NCI-H2029 (cell line): Measurements from ENCODE around the gene PACSIN2.
A peak's percentile ranks its signal among the peaks of the same experiment; 100 is the strongest.
"Not testable (repeated sequence)": the region's sequence is repeated elsewhere in the genome, so short reads cannot be mapped to it uniquely, and the experiment has no call there.

Source experiments
- DNase-seq: peaks from one replicate; lab custom pipeline; 2025; lab: John Stamatoyannopoulos, UW

The PACSIN2 gene

GRCh38 chr22:42964994-42965699 is 49.8 kb downstream of the PACSIN2 start:
- no peak for DNase-seq

DNA sequence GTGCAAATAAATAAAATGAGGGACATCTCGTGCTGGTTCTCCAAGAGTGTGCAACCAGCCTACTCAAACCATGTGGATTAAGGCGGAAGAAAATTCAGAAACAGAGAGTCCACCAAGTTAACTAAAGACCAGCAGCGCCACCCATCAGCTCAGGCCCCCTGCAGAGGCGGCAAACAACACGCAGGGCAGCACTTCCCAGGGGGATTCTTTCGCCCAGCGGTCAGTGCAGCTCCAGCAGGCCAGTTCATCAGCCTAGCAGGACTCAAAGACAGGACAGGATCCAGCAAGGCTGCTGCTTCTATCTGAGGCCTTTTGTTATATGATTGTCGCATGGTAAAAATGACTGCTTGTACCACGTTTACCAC is 51.7 kb downstream of the PACSIN2 start:
- DNase-seq: no peak

GRCh38 chr22:42962295-42963230 is 52.4 kb downstream of the PACSIN2 start:
- no peak for DNase-seq

- DNase-seq: no peak
Observed at GRCh38 chr22:42961810-42962209, 53.1 kb downstream of the PACSIN2 start.

- DNase-seq: not testable (repeated sequence)
Observed at GRCh38 chr22:42961400-42961690, 53.6 kb downstream of the PACSIN2 start.

- DNase-seq: peak; percentile 38
Observed at GRCh38 chr22:42960531-42961399, 54.2 kb downstream of the PACSIN2 start.

- DNase-seq: no peak
Observed at GRCh38 chr22:42959576-42960509, 55.1 kb downstream of the PACSIN2 start.

DNA sequence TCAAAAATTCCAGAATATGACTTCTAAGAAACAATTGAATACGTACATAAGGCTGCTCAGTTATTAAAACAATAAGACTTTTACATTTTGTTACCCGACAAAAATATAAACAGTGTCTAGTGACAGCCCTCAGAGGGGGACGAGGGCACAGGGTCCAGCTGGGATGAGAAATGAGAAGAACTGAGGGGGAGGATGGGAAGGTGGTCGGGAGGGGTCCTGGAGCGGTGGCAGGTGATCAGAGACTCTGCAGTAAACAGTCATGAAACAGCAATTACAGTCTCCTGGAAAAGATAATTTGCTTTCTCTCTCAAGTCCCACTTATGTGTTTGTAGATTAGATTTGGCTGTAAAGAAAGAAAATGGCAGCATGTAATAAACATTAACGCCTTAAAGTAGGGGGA is 56.0 kb downstream of the PACSIN2 start:
- no peak for DNase-seq

DNA sequence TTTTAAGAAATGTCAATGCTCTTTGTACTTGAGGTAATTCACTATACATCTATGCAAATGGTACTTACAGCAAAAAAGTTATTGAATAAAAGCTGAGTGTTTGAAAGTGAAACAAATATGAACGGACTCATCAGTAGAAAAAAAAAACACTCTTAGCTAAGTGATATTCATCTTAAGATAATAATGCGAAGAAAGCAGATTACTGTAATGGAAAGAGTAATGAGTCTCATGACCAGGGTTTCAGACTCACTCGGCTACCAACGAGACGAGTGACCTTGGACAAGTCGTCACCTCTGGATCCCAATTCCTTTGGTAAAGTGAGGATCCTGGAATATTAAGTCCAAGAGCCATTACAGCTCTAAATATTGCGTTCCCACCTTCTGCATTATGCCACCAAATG is 57.0 kb downstream of the PACSIN2 start:
- no peak for DNase-seq

DNA sequence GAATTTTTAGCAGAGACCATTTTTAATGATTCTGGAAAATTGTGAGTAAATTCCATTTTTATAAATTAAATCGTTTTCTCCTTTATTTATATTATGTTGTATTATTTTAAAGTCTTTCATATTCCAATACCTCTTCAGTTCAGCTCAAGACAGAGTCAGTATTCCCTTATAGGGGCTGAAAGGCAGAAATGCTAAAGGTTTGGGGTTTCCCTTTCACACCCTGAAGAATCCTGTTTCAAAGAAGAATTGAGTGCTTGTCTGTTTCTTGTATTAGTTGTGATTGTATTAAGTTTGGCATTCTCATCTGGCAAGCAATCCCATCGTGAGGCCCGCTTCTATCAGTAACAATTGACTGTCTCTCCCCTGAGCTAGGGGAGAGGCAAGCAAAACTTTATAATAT is 57.4 kb downstream of the PACSIN2 start:
- no peak for DNase-seq

- no peak for DNase-seq
Observed at GRCh38 chr22:42955848-42956247, 59.1 kb downstream of the PACSIN2 start.

- DNase-seq: peak; percentile 14
Observed at GRCh38 chr22:42955087-42955635, 59.8 kb downstream of the PACSIN2 start.

DNA sequence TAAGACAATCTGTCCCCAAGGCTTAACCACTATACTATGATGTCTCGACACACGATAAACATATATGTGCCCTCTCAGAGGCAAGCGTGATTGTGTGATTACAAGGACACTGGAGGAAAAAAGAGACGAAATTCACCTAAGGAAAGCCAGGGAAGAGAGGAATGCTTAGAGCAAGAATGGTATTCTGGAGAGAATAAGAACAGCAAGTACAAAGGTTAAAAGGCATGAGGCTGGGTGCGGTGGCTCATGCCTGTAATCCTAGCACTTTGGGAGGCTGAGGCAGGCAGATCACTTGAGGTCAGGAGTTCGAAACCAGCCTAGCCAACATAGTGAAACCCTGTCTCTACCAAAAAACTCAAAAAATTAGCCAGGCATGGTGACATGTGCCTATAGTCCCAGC is 61.2 kb downstream of the PACSIN2 start:
- DNase-seq: not testable (repeated sequence)

GRCh38 chr22:42951093-42951710 is 63.7 kb downstream of the PACSIN2 start:
- no peak for DNase-seq

GRCh38 chr22:42950281-42950680 is 64.7 kb downstream of the PACSIN2 start:
- DNase-seq: no peak

- DNase-seq: no peak
Observed at GRCh38 chr22:42949159-42949558, 65.8 kb downstream of the PACSIN2 start.

GRCh38 chr22:42948294-42948693 is 66.7 kb downstream of the PACSIN2 start:
- DNase-seq: no peak

DNA sequence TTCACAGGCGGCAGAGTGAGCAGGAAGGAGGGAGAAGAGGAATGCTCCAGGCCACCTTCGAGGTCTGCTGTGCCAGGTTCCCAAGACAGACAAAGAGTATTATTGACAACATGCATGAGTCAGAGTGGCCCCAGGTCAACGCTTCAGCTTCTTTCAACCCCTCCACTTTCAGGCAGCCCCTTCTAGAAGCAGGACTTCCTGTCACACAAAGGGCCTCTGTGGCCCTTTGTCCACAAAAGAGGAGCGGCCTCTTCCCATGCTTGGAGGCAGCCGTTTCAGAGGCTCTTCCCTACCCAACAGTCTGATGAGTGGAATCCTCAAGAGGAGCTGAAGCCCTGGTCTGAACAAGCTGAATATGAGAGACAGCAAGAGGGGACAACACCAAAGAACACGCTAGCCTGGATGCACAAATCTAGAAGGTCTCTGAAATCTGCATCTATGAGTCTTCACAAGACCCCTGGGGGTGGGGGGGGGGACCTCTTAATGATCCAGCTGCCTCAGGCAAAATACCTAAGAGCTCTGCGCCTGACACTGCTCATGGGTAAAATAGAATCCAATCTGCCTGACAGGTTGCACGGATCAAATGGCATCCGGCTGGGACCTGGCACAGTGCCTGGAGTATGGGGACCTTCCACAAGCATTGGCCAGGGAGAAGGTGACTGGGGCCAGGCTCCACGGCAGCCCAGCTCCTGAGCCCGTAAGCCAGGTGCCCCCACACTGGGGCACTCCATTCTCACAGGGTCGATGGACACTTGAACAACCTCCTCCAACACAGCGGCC is 67.5 kb downstream of the PACSIN2 start:
- peak; percentile 82 for DNase-seq

GRCh38 chr22:42946546-42947198 is 68.3 kb downstream of the PACSIN2 start:
- DNase-seq: no peak
